Mucosa of rectum (tissue), 2 donors: ENCODE results near the gene ZNF70.

Source experiments
- H3K27ac ChIP-seq, 2 donors: one replicate each; pipeline ENCODE4 v1.7.0; 2013; ENCODE audit warnings: inconsistent platforms in 2 of 2, low read depth in 2 of 2, low read length in 2 of 2
- H3K27me3 ChIP-seq, 2 donors: one replicate each; pipeline ENCODE4 v1.7.0; 2013; ENCODE audit warnings: low read length in 2 of 2; ENCODE audit not compliant: control insufficient read depth in 2 of 2, insufficient read depth in 2 of 2
- H3K36me3 ChIP-seq, 2 donors: one replicate each; pipeline ENCODE4 v1.7.0; 2013; ENCODE audit warnings: low read length in 2 of 2; ENCODE audit not compliant: control insufficient read depth in 2 of 2, insufficient read depth in 2 of 2
- H3K4me1 ChIP-seq, 2 donors: one replicate each; pipeline ENCODE4 v1.7.0; 2013; ENCODE audit warnings: low read length in 2 of 2, mild to moderate bottlenecking in 1 of 2; ENCODE audit not compliant: control insufficient read depth in 2 of 2, insufficient read depth in 2 of 2
- H3K4me3 ChIP-seq, 2 donors: one replicate each; pipeline ENCODE4 v1.7.0; 2013; ENCODE audit warnings: low read length in 2 of 2
- H3K9ac ChIP-seq, 2 donors: one replicate each; pipeline ENCODE4 v1.7.0; 2013; ENCODE audit warnings: low read length in 2 of 2, low read depth in 1 of 2, mild to moderate bottlenecking in 1 of 2
- H3K9me3 ChIP-seq, 2 donors: one replicate each; pipeline ENCODE4 v1.7.0; 2013; ENCODE audit warnings: low read length in 2 of 2; ENCODE audit not compliant: control insufficient read depth in 2 of 2
- donor health status: healthy.
- donor health status: Normal muscosa, but diverticular disease.

The ZNF70 gene

DNA sequence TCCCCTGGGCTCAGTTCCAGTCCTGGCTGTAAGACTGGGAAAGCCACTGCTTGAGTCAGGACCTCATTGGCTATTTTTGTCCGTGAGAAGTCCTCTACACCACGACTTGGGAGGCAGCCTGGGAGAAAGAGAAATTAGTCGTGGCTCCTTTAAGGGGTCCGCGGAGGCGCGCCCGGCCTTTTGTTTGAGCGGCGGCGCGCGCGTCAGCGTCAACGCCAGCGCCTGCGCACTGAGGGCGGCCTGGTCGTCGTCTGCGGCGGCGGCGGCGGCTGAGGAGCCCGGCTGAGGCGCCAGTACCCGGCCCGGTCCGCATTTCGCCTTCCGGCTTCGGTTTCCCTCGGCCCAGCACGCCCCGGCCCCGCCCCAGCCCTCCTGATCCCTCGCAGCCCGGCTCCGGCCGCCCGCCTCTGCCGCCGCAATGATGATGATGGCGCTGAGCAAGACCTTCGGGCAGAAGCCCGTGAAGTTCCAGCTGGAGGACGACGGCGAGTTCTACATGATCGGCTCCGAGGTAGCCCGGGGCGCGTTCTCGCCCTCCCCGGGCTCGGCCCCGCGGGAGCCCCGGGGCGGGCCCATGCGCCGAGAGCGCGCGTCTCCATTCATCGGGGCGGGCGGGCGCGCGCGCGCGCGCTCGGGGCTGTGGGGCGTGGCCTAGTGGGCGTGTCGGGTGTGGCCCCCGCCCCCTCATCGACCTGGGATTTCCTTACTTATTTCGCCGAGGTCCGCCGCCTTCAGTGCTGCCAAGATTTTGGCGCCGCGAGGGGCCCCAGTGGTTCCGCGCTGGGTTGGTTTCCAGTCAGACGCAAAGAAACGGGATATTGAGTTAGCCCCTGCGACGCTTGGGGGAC, 36.1 kb upstream of the ZNF70 start, which contains the start of gene SMARCB1:
Gene SMARCB1, plus strand, starts transcription at position 215 of the 848 bp plus-strand sequence. Its CDS starts 204 bp downstream, at position 419.
- Histone ChIP-seq H3K27me3 (no peaks in the 10 kb centered on the region), H3K4me3 (peak within 1 kb of the TSS; percentile 91 to 92), H3K9ac (peak within 1 kb of the TSS; percentile 71 to 97), H3K36me3 (peaks cover 5 to 10% of the 10 kb centered on the region in 2 donors), H3K9me3 (no peaks in the 10 kb centered on the region), H3K4me1 (peaks cover 18 to 29% of the 10 kb centered on the region in 2 donors), H3K27ac (peak within 1 kb of the TSS; percentile 99)

DNA sequence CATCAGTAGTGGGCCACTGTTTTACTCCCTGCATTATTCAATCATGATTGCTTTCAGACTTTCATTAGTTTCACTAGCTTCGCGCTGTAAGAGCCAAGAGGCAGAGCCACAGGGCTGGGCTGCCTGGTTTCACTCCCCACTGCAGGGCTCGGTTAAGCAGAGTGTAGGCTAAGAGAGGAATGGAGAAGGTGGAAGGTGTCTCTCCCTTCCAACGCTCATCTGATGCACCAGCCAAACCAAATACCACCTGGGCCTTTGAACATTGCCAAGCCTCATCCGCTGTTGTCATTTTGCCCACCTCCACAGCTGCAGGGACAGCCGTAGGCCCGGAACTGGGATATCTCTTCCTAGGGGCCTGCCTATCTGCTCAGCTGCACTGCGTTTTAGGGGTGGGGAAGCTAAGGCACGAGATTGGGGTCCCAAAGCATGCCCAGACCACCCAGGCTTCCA, 35.4 kb upstream of the ZNF70 start:
- Histone ChIP-seq H3K4me3 (peak overlapping the region; percentile 91 to 92), H3K9me3 (no peaks in the 10 kb centered on the region), H3K27me3 (no peaks in the 10 kb centered on the region), H3K9ac (peak overlapping the region; percentile 71 to 97), H3K4me1 (peaks cover 17 to 28% of the 10 kb centered on the region in 2 donors), H3K36me3 (peaks cover 0 to 4% of the 10 kb centered on the region in 2 donors), H3K27ac (peak overlapping the region; percentile 99)

DNA sequence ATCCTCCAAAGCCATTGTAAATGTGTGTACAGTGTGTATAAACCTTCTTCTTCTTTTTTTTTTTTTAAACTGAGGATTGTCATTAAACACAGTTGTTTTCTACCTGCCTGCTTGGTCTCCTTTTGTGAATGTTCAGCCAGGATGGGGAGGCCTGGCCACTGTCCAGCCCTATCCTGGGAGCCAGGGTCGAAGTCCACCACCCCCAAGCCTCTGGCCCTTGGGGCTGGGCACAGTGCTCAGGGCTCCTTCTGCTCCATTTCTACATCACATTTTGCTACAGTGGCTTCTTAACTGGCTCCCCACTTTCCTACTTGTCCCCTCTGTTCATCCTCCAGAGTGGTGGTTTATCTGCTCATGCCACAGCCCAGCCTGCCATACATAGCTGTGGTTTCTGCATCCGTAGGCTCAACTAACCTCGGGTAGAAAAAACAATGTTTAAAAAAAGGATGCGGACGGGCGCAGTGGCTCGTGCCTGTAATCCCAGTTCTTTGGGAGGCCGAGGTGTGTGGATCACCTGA, 33.4 kb upstream of the ZNF70 start:
- H3K36me3 ChIP-seq = no peaks in the 10 kb centered on the region
- peaks cover 17 to 28% of the 10 kb centered on the region in 2 donors for H3K4me1 ChIP-seq
- H3K9ac ChIP-seq = peak overlapping the region in 1 of 2 donors; percentile 34
- no peak overlapping the region for H3K27ac ChIP-seq
- H3K9me3 ChIP-seq = no peaks in the 10 kb centered on the region
- H3K27me3 ChIP-seq = no peaks in the 10 kb centered on the region
- H3K4me3 ChIP-seq = no peak overlapping the region

DNA sequence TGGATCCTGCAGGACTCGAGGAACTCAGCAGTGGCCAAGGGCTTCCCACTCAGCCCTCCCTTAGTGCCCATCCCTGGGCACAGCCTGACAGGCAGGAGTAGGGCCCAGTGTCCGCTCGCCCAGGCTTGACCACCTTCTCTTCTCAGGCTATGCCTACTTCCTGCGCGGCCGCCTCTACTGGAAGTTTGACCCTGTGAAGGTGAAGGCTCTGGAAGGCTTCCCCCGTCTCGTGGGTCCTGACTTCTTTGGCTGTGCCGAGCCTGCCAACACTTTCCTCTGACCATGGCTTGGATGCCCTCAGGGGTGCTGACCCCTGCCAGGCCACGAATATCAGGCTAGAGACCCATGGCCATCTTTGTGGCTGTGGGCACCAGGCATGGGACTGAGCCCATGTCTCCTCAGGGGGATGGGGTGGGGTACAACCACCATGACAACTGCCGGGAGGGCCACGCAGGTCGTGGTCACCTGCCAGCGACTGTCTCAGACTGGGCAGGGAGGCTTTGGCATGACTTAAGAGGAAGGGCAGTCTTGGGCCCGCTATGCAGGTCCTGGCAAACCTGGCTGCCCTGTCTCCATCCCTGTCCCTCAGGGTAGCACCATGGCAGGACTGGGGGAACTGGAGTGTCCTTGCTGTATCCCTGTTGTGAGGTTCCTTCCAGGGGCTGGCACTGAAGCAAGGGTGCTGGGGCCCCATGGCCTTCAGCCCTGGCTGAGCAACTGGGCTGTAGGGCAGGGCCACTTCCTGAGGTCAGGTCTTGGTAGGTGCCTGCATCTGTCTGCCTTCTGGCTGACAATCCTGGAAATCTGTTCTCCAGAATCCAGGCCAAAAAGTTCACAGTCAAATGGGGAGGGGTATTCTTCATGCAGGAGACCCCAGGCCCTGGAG, 32.6 kb upstream of the ZNF70 start:
- Histone ChIP-seq H3K4me3 (no peak overlapping the region), H3K27me3 (no peaks in the 10 kb centered on the region), H3K36me3 (no peaks in the 10 kb centered on the region), H3K9ac (peak overlapping the region in 1 of 2 donors; percentile 34), H3K9me3 (no peaks in the 10 kb centered on the region), H3K27ac (no peak overlapping the region), H3K4me1 (peaks cover 17 to 28% of the 10 kb centered on the region in 2 donors)

DNA sequence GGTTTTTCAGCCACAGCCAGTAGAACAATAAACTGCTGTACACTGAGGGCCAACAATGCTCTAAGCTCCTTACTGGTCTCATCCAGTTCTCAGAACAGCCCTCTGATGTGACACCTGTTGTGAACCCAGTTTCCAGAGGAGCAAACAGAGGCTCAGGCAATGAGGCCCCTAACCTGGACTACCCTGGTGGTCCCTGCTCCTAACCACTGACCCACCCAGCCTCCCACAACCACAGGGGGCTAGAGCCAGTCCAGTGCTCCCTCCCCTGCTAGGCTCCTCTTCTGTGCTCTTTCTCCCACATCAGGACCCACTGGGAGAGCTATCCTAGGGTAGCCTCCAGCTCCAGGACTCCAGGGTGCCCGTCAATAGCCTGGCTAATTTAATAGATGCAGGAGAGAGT, 31.8 kb upstream of the ZNF70 start:
- Histone ChIP-seq H3K9ac (no peak overlapping the region), H3K27me3 (no peaks in the 10 kb centered on the region), H3K36me3 (no peaks in the 10 kb centered on the region), H3K4me3 (no peak overlapping the region), H3K27ac (no peak overlapping the region), H3K9me3 (no peaks in the 10 kb centered on the region), H3K4me1 (peaks cover 17 to 23% of the 10 kb centered on the region in 2 donors)

DNA sequence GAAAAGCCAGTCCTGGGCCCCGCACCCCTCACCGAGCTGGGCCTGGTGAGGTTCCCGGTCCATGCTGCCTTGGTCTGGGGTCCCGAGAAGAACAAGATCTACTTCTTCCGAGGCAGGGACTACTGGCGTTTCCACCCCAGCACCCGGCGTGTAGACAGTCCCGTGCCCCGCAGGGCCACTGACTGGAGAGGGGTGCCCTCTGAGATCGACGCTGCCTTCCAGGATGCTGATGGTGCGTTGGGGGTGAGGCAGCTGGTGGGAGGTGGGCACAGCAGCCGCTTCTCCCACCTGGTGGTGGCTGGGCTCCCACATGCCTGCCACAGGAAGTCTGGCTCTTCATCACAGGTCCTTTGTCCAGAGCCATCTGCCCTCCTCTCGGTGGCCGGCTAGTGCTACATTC, 31.3 kb upstream of the ZNF70 start:
- H3K27ac ChIP-seq = no peak overlapping the region
- H3K36me3 ChIP-seq = no peaks in the 10 kb centered on the region
- peaks cover 17 to 19% of the 10 kb centered on the region in 2 donors for H3K4me1 ChIP-seq
- no peak overlapping the region for H3K9ac ChIP-seq
- no peaks in the 10 kb centered on the region for H3K27me3 ChIP-seq
- no peak overlapping the region for H3K4me3 ChIP-seq
- no peaks in the 10 kb centered on the region for H3K9me3 ChIP-seq

DNA sequence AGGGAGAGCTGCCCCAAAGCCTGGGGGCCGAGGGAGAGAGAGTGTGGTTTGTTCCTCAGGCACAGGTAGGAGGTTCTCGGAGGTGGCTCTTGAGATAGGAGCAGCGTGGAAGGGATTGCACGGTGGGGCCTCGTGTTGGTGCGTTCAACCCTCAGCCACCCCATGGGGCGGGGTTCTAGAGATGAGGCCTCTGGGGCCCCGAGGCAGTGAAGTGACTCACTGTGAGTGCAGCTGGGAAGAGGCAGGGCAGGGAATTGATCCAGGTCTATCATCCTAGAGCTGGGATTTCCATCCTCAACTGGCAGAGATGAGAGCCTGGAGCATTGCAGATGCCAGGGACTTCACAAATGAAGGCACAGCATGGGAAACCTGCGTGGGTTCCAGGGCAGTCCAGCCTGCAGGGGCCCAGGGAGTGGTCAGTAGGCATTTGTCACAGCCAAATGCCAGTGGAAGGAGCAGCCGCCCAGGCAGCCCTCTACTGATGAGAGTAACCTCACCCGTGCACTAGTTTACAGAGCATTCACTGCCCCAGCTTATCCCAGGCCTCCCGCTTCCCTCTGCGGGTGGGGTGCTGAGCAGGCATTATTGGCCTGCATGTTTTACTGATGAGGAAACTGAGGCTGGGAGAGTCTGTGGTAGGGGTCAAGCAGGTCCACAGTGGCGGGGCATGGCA, 30.7 kb upstream of the ZNF70 start:
- Histone ChIP-seq H3K9me3 (no peaks in the 10 kb centered on the region), H3K9ac (no peak overlapping the region), H3K4me1 (peaks cover 16 to 19% of the 10 kb centered on the region in 2 donors), H3K27me3 (no peaks in the 10 kb centered on the region), H3K27ac (no peak overlapping the region), H3K36me3 (no peaks in the 10 kb centered on the region), H3K4me3 (no peak overlapping the region)

DNA sequence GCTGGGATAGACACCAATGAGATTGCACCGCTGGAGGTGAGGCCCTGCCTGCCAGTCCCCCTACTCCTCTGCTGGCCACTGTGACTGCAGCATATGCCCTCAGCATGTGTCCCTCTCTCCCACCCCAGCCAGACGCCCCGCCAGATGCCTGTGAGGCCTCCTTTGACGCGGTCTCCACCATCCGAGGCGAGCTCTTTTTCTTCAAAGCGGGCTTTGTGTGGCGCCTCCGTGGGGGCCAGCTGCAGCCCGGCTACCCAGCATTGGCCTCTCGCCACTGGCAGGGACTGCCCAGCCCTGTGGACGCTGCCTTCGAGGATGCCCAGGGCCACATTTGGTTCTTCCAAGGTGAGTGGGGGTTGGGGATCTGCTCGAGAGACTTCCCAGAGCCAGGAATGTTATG, 30.2 kb upstream of the ZNF70 start:
- no peak overlapping the region for H3K4me3 ChIP-seq
- H3K27me3 ChIP-seq = no peaks in the 10 kb centered on the region

DNA sequence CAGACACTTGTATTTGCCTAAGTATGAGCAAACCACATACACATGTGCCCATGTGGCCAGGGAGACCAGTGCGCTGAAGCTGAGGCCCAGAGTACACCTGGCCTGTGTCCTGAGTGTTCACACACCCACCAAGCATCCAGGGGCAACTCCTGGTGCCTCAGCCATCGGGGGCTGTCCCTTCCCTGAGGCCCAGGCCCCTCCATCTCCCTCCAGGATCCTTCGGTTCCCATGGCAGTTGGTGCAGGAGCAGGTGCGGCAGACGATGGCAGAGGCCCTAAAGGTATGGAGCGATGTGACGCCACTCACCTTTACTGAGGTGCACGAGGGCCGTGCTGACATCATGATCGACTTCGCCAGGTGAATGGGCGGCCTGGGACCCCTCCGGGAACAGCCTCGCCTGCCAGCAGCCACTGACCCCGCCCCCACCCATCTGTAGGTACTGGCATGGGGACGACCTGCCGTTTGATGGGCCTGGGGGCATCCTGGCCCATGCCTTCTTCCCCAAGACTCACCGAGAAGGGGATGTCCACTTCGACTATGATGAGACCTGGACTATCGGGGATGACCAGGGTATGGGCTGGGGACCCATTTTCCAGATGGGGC, 29.3 kb upstream of the ZNF70 start:
- Histone ChIP-seq H3K4me3 (no peak overlapping the region), H3K36me3 (no peaks in the 10 kb centered on the region), H3K4me1 (peaks cover 10 to 13% of the 10 kb centered on the region in 2 donors), H3K27ac (no peak overlapping the region), H3K27me3 (no peaks in the 10 kb centered on the region), H3K9me3 (no peaks in the 10 kb centered on the region), H3K9ac (no peak overlapping the region)

More for the DNA sequence above, 30.2 kb upstream of the ZNF70 start:
- no peak overlapping the region for H3K27ac ChIP-seq
- H3K9me3 ChIP-seq = no peaks in the 10 kb centered on the region
- H3K9ac ChIP-seq = no peak overlapping the region
- no peaks in the 10 kb centered on the region for H3K36me3 ChIP-seq
- peaks cover 11 to 13% of the 10 kb centered on the region in 2 donors for H3K4me1 ChIP-seq
